ENCODE data around the gene ULK2. TPM values are rescaled to one million over a fixed set of nuclear protein-coding genes. Genes with fewer than 3 reads are reported as not detected.

Gene ULK2
- total RNA-seq, 4 donors from 2014 or later, result 14.1 to 34.0 (median 19.2) TPM

GRCh38 chr17:19755392-19755791 is 112.3 kb downstream of the ULK2 start:
- no peak for TF ChIP-seq CTCF (IDR thresholded peaks at IDR 0.05)
- no peak for TF ChIP-seq POLR2AphosphoS5 (IDR thresholded peaks at IDR 0.05)
- no peak for TF ChIP-seq EP300 (IDR thresholded peaks at IDR 0.05)
- TF ChIP-seq POLR2A (IDR thresholded peaks at IDR 0.05), result no peak
- peaks cover 35% of the 10 kb centered on the region for H3K4me1 ChIP-seq
- no peak overlapping the region for H3K27ac ChIP-seq

GRCh38 chr17:19753661-19754463 is 113.9 kb downstream of the ULK2 start:
- DNase-seq (ENCODE audit: low spot score in 2 of 2), result no peak
- H3K4me1 ChIP-seq, result peaks cover 39% of the 10 kb centered on the region
- 40% methylated on average over 12 of the region's 12 CpGs for whole genome bisulfite sequencing

More at GRCh38 chr17:19755392-19755791, 112.3 kb downstream of the ULK2 start:
- 92% methylated on average over 6 of the region's 6 CpGs for WGBS
- no peak overlapping the region for H3K4me3 ChIP-seq
- H3K9me3 ChIP-seq, result no peaks in the 10 kb centered on the region
- no peaks in the 10 kb centered on the region for H3K27me3 ChIP-seq
- H3K36me3 ChIP-seq, result no peaks in the 10 kb centered on the region
- peak in 1 of 2 donors; percentile 40 for DNase-seq (ENCODE audit: low spot score in 2 of 2)

GRCh38 chr17:19753051-19753509 is 114.7 kb downstream of the ULK2 start:
- Histone ChIP-seq H3K36me3 (no peaks in the 10 kb centered on the region), H3K27me3 (no peaks in the 10 kb centered on the region), H3K9me3 (no peaks in the 10 kb centered on the region), H3K4me3 (no peak overlapping the region), H3K4me1 (peaks cover 46% of the 10 kb centered on the region), H3K27ac (peak overlapping the region; percentile 77)
- DNase-seq (ENCODE audit: low spot score in 2 of 2), result no peak
- 35% methylated on average over 11 of the region's 12 CpGs for WGBS
- peak in 2 of 3 donors; percentile 49 to 73 for TF ChIP-seq POLR2AphosphoS5 (IDR thresholded peaks at IDR 0.05)
- no peak for TF ChIP-seq EP300 (IDR thresholded peaks at IDR 0.05)

More at GRCh38 chr17:19753661-19754463, 113.9 kb downstream of the ULK2 start:
- Histone ChIP-seq H3K27ac (peak overlapping the region; percentile 77), H3K36me3 (no peaks in the 10 kb centered on the region), H3K27me3 (no peaks in the 10 kb centered on the region), H3K9me3 (no peaks in the 10 kb centered on the region), H3K4me3 (no peak overlapping the region)
- TF ChIP-seq POLR2A (IDR thresholded peaks at IDR 0.05), result no peak
- peak; percentile 34 to 50 for TF ChIP-seq CTCF (IDR thresholded peaks at IDR 0.05)

- 71% methylated on average over 13 of the region's 15 CpGs for WGBS
- Histone ChIP-seq H3K36me3 (no peaks in the 10 kb centered on the region), H3K27me3 (no peaks in the 10 kb centered on the region), H3K27ac (peak overlapping the region; percentile 77), H3K4me3 (no peak overlapping the region), H3K9me3 (no peaks in the 10 kb centered on the region), H3K4me1 (peaks cover 52% of the 10 kb centered on the region)
- DNase-seq (ENCODE audit: low spot score in 2 of 2), result no peak
- TF ChIP-seq POLR2A (IDR thresholded peaks at IDR 0.05), result no peak
- no peak for TF ChIP-seq CTCF (IDR thresholded peaks at IDR 0.05)
- no peak for TF ChIP-seq POLR2AphosphoS5 (IDR thresholded peaks at IDR 0.05)
- TF ChIP-seq EP300 (IDR thresholded peaks at IDR 0.05), result no peak
Measured at GRCh38 chr17:19752216-19753050, 115.3 kb downstream of the ULK2 start.

- DNase-seq (ENCODE audit: low spot score in 2 of 2), result no peak
- Histone ChIP-seq H3K36me3 (no peaks in the 10 kb centered on the region), H3K9me3 (no peaks in the 10 kb centered on the region), H3K27ac (peak overlapping the region; percentile 43), H3K4me3 (no peak overlapping the region), H3K4me1 (peaks cover 65% of the 10 kb centered on the region), H3K27me3 (no peaks in the 10 kb centered on the region)
- TF ChIP-seq POLR2A (IDR thresholded peaks at IDR 0.05) (no peak), EP300 (IDR thresholded peaks at IDR 0.05) (no peak), CTCF (IDR thresholded peaks at IDR 0.05) (no peak)
- whole genome bisulfite sequencing, result 83% methylated on average over 3 of the region's 3 CpGs
Measured at GRCh38 chr17:19750835-19751234, 116.9 kb downstream of the ULK2 start.
